ENCODE results near the gene IFI27L1.

DNA sequence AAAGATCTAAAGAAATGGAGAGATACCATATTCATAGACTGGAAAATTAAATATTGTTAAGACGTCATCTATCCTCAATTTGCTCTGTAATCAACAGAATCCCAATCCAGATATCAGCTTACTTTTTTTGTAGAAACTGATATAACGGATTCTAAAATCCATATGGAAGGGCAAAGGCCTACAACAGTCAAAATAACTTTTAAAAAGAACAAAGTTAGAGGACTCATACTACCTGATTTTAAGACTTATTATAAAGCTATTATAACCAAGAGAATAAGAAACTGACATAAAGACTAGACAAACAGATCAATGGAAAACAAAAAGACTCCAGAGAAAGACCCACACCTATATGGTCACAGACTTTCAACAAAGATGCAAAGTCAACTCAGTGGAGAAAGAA is 6.1 kb upstream of the IFI27L1 start:
- TF ChIP-seq, protein P1, sequence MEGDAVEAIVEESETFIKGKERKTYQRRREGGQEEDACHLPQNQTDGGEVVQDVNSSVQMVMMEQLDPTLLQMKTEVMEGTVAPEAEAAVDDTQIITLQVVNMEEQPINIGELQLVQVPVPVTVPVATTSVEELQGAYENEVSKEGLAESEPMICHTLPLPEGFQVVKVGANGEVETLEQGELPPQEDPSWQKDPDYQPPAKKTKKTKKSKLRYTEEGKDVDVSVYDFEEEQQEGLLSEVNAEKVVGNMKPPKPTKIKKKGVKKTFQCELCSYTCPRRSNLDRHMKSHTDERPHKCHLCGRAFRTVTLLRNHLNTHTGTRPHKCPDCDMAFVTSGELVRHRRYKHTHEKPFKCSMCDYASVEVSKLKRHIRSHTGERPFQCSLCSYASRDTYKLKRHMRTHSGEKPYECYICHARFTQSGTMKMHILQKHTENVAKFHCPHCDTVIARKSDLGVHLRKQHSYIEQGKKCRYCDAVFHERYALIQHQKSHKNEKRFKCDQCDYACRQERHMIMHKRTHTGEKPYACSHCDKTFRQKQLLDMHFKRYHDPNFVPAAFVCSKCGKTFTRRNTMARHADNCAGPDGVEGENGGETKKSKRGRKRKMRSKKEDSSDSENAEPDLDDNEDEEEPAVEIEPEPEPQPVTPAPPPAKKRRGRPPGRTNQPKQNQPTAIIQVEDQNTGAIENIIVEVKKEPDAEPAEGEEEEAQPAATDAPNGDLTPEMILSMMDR (IDR thresholded peaks at IDR 0.05; ENCODE audit: low read length): no peak
- no peak for TF ChIP-seq EZH2 (optimal IDR thresholded peaks at IDR 0.05; ENCODE audit: low read depth, low read length)
- TF ChIP-seq EZH2phosphoT487 (IDR thresholded peaks at IDR 0.05; ENCODE audit: low read length): no peak

All from MM.1S (cell line).